ENCODE results near the gene CPSF4L.

- no peak for TF ChIP-seq CTCF (IDR thresholded peaks at IDR 0.05; ENCODE audit: low read depth, low read length)
- no peak for TF ChIP-seq EZH2phosphoT487 (IDR thresholded peaks at IDR 0.05; ENCODE audit: low read depth)
Measured at GRCh38 chr17:73210002-73210678, 51.5 kb downstream of the CPSF4L start.

All from OCI-LY3 (cell line).